SK-N-SH treated with all-trans-retinoic acid at 6 μM for 48 hours (cell line): Measurements from ENCODE around the gene LRFN2.

Source experiments
- CSDC2 ChIP-seq: fragments of 250-450 bp; sonication (Bioruptor Pico); IDR thresholded peaks from 2 replicates; pipeline ENCODE4 v1.5.0; 2020; ENCODE audit warnings: mild to moderate bottlenecking, moderate library complexity
- ESRRG ChIP-seq: fragments of 250-450 bp; sonication (Bioruptor Pico); IDR thresholded peaks from 2 replicates; pipeline ENCODE4 v1.6.1; 2021; ENCODE audit warnings: mild to moderate bottlenecking
- ISL1 ChIP-seq: fragments of 250-450 bp; sonication (Bioruptor Pico); IDR thresholded peaks from 2 replicates; pipeline ENCODE4 v2.1.2; 2022; ENCODE audit warnings: mild to moderate bottlenecking, moderate library complexity
- OSR1 ChIP-seq: fragments of 250-450 bp; sonication (Bioruptor Pico); IDR thresholded peaks from 2 replicates; pipeline ENCODE4 v1.8.0; 2022; ENCODE audit warnings: moderate library complexity, mild to moderate bottlenecking, inconsistent platforms
- PPARA ChIP-seq: fragments of 250-450 bp; sonication (Bioruptor Pico); IDR thresholded peaks from 2 replicates; pipeline ENCODE4 v1.5.0; 2020; ENCODE audit warnings: mild to moderate bottlenecking, borderline replicate concordance
- RARB ChIP-seq: fragments of 250-450 bp; sonication (Bioruptor Pico); IDR thresholded peaks from 2 replicates; pipeline ENCODE4 v1.8.0; 2021; ENCODE audit warnings: mild to moderate bottlenecking, moderate library complexity
- SNAI2 ChIP-seq: fragments of 250-450 bp; sonication (Bioruptor Pico); IDR thresholded peaks from 2 replicates; pipeline ENCODE4 v1.5.0; 2020; ENCODE audit warnings: mild to moderate bottlenecking, moderate library complexity
- TOX ChIP-seq: fragments of 250-450 bp; sonication (Bioruptor Pico); IDR thresholded peaks from 2 replicates; pipeline ENCODE4 v1.8.0; 2021; ENCODE audit warnings: mild to moderate bottlenecking, moderate library complexity, borderline replicate concordance
- ZNF565 ChIP-seq: fragments of 450-650 bp; formaldehyde crosslinking; conservative IDR thresholded peaks from 2 replicates; pipeline ENCODE4 v1.5.0; 2020; ENCODE audit warnings: low read depth, mild to moderate bottlenecking, moderate library complexity
- TF ChIP-seq, protein P1 (sequence below): fragments of 250-450 bp; sonication (Bioruptor Pico); IDR thresholded peaks from 2 replicates; pipeline ENCODE4 v1.5.1; 2020; ENCODE audit warnings: low read depth, mild to moderate bottlenecking, moderate library complexity
- TF ChIP-seq, protein P2 (sequence below): fragments of 250-450 bp; sonication (Bioruptor Pico); IDR thresholded peaks from 2 replicates; pipeline ENCODE4 v1.8.0; 2020; ENCODE audit warnings: mild to moderate bottlenecking, moderate library complexity, borderline replicate concordance

DNA sequence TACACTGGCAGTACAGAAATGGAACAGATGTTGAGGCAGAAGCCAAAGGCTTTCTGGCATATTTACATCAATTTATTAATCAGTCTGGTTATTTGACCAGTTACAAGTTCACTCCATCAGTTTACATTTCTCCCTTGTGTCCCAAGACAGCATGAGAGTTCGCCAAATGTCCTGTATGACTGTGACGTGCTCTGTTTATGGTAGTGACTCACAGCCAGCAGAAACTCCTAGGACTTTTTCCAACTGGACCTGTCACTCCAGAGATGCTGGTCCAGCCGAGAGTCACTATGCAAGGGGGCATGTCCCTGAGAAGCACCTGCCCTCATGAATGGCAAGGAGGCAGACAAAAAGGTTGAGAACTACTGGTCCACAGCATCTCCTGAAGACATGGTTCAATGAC is 160.0 kb downstream of the LRFN2 start:
- TF ChIP-seq ZNF565 (CRISPR knock-in tag) (no peak), CSDC2 (CRISPR knock-in tag) (no peak), SNAI2 (CRISPR knock-in tag) (no peak), RARB (CRISPR knock-in tag) (no peak), OSR1 (CRISPR knock-in tag) (no peak), TOX (no peak), ISL1 (no peak), ESRRG (CRISPR knock-in tag) (no peak), PPARA (CRISPR knock-in tag) (no peak)
- TF ChIP-seq, protein P1, sequence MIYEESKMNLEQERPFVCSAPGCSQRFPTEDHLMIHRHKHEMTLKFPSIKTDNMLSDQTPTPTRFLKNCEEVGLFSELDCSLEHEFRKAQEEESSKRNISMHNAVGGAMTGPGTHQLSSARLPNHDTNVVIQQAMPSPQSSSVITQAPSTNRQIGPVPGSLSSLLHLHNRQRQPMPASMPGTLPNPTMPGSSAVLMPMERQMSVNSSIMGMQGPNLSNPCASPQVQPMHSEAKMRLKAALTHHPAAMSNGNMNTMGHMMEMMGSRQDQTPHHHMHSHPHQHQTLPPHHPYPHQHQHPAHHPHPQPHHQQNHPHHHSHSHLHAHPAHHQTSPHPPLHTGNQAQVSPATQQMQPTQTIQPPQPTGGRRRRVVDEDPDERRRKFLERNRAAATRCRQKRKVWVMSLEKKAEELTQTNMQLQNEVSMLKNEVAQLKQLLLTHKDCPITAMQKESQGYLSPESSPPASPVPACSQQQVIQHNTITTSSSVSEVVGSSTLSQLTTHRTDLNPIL (CRISPR knock-in tag) = no peak
- TF ChIP-seq, protein P2, sequence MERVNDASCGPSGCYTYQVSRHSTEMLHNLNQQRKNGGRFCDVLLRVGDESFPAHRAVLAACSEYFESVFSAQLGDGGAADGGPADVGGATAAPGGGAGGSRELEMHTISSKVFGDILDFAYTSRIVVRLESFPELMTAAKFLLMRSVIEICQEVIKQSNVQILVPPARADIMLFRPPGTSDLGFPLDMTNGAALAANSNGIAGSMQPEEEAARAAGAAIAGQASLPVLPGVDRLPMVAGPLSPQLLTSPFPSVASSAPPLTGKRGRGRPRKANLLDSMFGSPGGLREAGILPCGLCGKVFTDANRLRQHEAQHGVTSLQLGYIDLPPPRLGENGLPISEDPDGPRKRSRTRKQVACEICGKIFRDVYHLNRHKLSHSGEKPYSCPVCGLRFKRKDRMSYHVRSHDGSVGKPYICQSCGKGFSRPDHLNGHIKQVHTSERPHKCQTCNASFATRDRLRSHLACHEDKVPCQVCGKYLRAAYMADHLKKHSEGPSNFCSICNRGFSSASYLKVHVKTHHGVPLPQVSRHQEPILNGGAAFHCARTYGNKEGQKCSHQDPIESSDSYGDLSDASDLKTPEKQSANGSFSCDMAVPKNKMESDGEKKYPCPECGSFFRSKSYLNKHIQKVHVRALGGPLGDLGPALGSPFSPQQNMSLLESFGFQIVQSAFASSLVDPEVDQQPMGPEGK (CRISPR knock-in tag) = no peak
